Activated CD8-positive, alpha-beta T cell treated with anti-CD3 and anti-CD28 coated beads for 36 hours (primary cell): ENCODE measurements around the gene TNIK. TPM values are rescaled to one million over a fixed set of nuclear protein-coding genes. Genes with fewer than 3 reads are reported as not detected.

Experiments used
- ATAC-seq: fragments of 200-7000 bp; cut with Tn5 transposase; one replicate; pipeline ENCODE4 v1.10.0; 2021; ENCODE audit warnings: mild to moderate bottlenecking, moderate library complexity
- CTCF ChIA-PET: fragments of 350-600 bp; sonication (Branson Sonifier 250); formaldehyde crosslinking; loops from one replicate; lab custom pipeline; 2021; ENCODE audit warnings: antibody characterized with exemption; lab: Charles Lee
- POLR2A ChIA-PET: fragments of 350-600 bp; sonication (Branson Sonifier 250); formaldehyde crosslinking; loops from one replicate; lab custom pipeline; 2021; ENCODE audit warnings: antibody characterized with exemption; lab: Charles Lee
- DNase-seq: peaks from one replicate; pipeline ENCODE4 v3.0.0-alpha.2; 2020
- H3K27ac Mint-ChIP-seq: one replicate; pipeline ENCODE4 v1.8.0; 2021; ENCODE audit warnings: mild to moderate bottlenecking, mixed read lengths
- H3K27me3 Mint-ChIP-seq: one replicate; pipeline ENCODE4 v1.8.0; 2021; ENCODE audit warnings: mixed read lengths
- H3K36me3 Mint-ChIP-seq: one replicate; pipeline ENCODE4 v1.8.0; 2021; ENCODE audit warnings: low read depth, mixed read lengths
- H3K4me1 Mint-ChIP-seq: one replicate; pipeline ENCODE4 v1.8.0; 2021; ENCODE audit warnings: low read depth, mixed read lengths
- H3K4me3 Mint-ChIP-seq: one replicate; pipeline ENCODE4 v1.8.0; 2021; ENCODE audit warnings: mild to moderate bottlenecking, moderate library complexity, mixed read lengths
- H3K9me3 Mint-ChIP-seq: one replicate; pipeline ENCODE4 v1.8.0; 2021; ENCODE audit warnings: mixed read lengths
- CTCF ChIP-seq: fragments of 200-600 bp; IDR thresholded peaks from one replicate; pipeline ENCODE4 v1.8.0; 2022; ENCODE audit warnings: antibody characterized with exemption, mild to moderate bottlenecking
- intact Hi-C: fragments of 100-400 bp; cut with micrococcal nuclease; formaldehyde crosslinking; loops from one replicate; pipeline ENCODE4 v1.10.0; 2022
- total RNA-seq, 2 experiments: library from RNA; stranded (reverse); gene quantifications; one replicate each; pipeline ENCODE4 v1.2.3, GENCODE V29; 2021

TNIK gene
- total RNA-seq, 2 experiments from 2014 or later: 25.1 to 28.8 TPM

GRCh38 chr3:171198781-171199472 lies 261.3 kb downstream of the TNIK start:
- intact Hi-C loops: no loop called here
- ATAC-seq (no peak), DNase-seq (no peak)
- POLR2A ChIA-PET: no interaction called here
- no peaks in the 10 kb centered on the region for H3K9me3 Mint-ChIP-seq
- TF ChIP-seq CTCF: no peak
- H3K36me3 Mint-ChIP-seq: peaks cover 20% of the 10 kb centered on the region
- H3K4me1 Mint-ChIP-seq: peaks cover 8% of the 10 kb centered on the region
- H3K27ac Mint-ChIP-seq: no peak overlapping the region
- H3K27me3 Mint-ChIP-seq: no peaks in the 10 kb centered on the region
- CTCF ChIA-PET: interaction anchor here (1.0 kb wide), 2 partner anchors 11 to 36 kb away, joined by 4 read pairs; no protein-coding TSS in a partner anchor
- no peak overlapping the region for H3K4me3 Mint-ChIP-seq

DNA sequence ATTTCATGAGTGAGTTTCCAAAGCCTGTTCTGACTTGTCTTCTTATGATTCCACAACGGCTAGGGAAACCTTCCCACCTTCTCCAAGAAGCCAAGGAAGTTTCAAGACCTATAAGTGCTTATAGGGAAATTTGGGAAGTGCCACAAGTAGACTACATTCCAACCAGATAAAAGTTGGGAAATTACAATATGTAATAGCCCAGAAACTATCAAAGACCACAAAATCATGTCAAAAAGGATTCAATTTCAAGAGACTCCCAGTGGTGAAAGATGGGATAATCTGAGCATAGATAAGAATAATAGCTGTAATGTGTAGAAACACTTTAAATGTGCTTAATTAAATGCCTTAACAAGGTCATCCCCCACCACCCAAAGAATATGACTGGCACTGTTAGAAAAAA lies 264.5 kb downstream of the TNIK start:
- ChIA-PET POLR2A (no interaction called here), CTCF (interaction anchor here (1.0 to 1.5 kb wide), 3 partner anchors 9 to 55 kb away, joined by 3 to 4 read pairs (median 3); no protein-coding TSS in a partner anchor)
- ATAC-seq (no peak), DNase-seq (no peak)
- Mint-ChIP-seq H3K4me3 (no peak overlapping the region), H3K4me1 (peaks cover 19% of the 10 kb centered on the region), H3K9me3 (no peaks in the 10 kb centered on the region), H3K27ac (no peak overlapping the region), H3K27me3 (no peaks in the 10 kb centered on the region), H3K36me3 (peaks cover 23% of the 10 kb centered on the region)
- peak; percentile 18 for TF ChIP-seq CTCF
- intact Hi-C loops: no loop called here

- H3K36me3 Mint-ChIP-seq: peaks cover 22% of the 10 kb centered on the region
- ATAC-seq (no peak), DNase-seq (no peak)
- H3K9me3 Mint-ChIP-seq: no peaks in the 10 kb centered on the region
- H3K4me3 Mint-ChIP-seq: no peak overlapping the region
- H3K27ac Mint-ChIP-seq: no peak overlapping the region
- ChIA-PET POLR2A (no interaction called here), CTCF (interaction anchor here (1.0 to 1.1 kb wide), 2 partner anchors 31 to 55 kb away, joined by 3 read pairs; no protein-coding TSS in a partner anchor)
- H3K4me1 Mint-ChIP-seq: peaks cover 24% of the 10 kb centered on the region
- TF ChIP-seq CTCF: no peak
- intact Hi-C loops: no loop called here
- H3K27me3 Mint-ChIP-seq: no peaks in the 10 kb centered on the region
These were observed 265.2 kb downstream of the TNIK start for GRCh38 chr3:171194965-171195364.

DNA sequence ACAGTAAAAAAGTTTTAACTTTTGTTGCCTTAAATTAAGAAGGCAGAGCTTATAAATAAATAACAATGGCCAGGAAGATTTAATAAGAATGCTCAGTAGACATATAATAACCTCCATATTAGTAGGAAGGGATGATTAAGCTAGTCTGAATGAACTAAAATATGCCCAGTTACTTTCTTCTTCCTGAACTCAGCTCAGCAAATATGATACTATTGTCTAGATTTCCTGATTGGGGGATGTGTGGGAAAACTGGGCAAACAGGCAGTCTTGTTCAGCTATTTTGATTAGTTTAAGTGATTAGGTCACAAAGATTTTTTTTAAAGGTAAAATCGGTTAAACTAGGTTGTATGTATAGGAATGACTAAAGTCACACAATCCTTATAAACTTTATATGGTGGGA lies 266.5 kb downstream of the TNIK start:
- no peaks in the 10 kb centered on the region for H3K27me3 Mint-ChIP-seq
- H3K27ac Mint-ChIP-seq: no peak overlapping the region
- peaks cover 25% of the 10 kb centered on the region for H3K36me3 Mint-ChIP-seq
- intact Hi-C loops: no loop called here
- H3K4me3 Mint-ChIP-seq: no peak overlapping the region
- H3K9me3 Mint-ChIP-seq: no peaks in the 10 kb centered on the region
- CTCF ChIA-PET: interaction anchor here (0.9 kb wide), 1 partner anchor 31 kb away, joined by 3 read pairs; no protein-coding TSS in a partner anchor
- no peak for DNase-seq
- no peak for TF ChIP-seq CTCF
- ATAC-seq: no peak
- POLR2A ChIA-PET: no interaction called here
- H3K4me1 Mint-ChIP-seq: peaks cover 36% of the 10 kb centered on the region

DNA sequence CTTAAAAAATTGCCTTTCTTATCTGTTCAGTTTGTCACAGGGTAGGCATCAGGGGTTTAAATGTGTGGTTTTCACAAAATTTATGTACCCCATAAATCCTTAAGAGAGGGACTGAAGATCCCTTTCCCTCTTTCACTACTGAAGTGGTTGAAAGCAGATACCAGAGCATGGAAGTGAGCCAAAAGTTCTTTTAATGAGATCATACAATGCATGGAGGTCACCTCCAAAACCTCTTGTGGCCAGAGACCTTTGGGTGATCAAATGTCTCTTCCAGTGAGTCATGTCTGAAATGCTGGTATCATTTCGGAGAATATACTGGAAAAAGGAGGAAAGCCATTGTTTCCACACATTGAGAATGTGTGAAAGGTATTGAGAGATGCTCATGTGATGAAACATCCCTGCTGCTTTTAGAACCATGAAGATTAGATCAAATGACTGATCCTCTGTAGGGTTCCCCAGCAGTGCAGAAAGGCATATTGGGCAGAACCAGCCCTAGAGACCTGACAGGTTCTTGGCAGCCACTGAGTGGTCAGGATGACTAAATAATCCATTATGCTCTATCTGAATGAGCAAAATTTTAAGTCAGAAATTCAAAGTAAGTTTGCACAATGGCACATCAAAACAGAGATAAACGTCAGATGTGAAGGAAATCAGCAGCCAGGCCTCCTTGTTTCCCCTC lies 267.9 kb downstream of the TNIK start:
- CTCF ChIA-PET: no interaction called here
- Mint-ChIP-seq H3K9me3 (no peaks in the 10 kb centered on the region), H3K4me1 (peaks cover 36% of the 10 kb centered on the region), H3K36me3 (peaks cover 22% of the 10 kb centered on the region), H3K27ac (peak overlapping the region; percentile 42), H3K4me3 (no peak overlapping the region), H3K27me3 (no peaks in the 10 kb centered on the region)
- POLR2A ChIA-PET: no interaction called here
- DNase-seq: peak; percentile 14
- no peak for TF ChIP-seq CTCF
- no peak for ATAC-seq
- intact Hi-C loops: no loop called here
